ENCODE measurements around the gene APOOL.
"Not testable (repeated sequence)": the region's sequence is repeated elsewhere in the genome, so short reads cannot be mapped to it uniquely, and the experiment has no call there.

APOOL gene

GRCh38 chrX:85029043-85029442, 25.4 kb downstream of the APOOL start:
- H3K4me3 ChIP-seq (ENCODE audit: low read depth, low read length) = no peak overlapping the region
- TF ChIP-seq, protein P1, sequence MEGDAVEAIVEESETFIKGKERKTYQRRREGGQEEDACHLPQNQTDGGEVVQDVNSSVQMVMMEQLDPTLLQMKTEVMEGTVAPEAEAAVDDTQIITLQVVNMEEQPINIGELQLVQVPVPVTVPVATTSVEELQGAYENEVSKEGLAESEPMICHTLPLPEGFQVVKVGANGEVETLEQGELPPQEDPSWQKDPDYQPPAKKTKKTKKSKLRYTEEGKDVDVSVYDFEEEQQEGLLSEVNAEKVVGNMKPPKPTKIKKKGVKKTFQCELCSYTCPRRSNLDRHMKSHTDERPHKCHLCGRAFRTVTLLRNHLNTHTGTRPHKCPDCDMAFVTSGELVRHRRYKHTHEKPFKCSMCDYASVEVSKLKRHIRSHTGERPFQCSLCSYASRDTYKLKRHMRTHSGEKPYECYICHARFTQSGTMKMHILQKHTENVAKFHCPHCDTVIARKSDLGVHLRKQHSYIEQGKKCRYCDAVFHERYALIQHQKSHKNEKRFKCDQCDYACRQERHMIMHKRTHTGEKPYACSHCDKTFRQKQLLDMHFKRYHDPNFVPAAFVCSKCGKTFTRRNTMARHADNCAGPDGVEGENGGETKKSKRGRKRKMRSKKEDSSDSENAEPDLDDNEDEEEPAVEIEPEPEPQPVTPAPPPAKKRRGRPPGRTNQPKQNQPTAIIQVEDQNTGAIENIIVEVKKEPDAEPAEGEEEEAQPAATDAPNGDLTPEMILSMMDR (IDR thresholded peaks at IDR 0.05; ENCODE audit: borderline replicate concordance, insufficient read depth, low read depth, low read length) = no peak

DNA sequence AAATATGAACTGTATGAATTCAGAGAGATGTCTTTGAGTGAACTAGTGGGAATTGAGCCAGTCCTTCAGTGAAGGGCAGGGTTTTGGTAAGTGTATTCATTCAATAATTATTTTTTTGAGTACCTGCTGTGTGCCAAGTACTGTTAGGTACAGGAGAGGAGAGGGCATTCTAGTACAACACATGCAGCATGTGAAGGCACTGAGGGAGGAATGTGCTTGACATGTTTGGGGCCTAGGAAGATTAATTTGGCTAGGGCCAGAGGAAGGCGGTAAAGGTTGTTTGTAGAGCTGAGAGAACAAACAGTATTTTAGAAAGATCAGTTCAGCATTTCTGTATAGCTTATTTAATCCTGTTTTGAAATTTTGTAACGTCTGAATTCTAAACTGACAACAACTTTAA, 27.8 kb downstream of the APOOL start:
- TF ChIP-seq, protein P1 (IDR thresholded peaks at IDR 0.05; ENCODE audit: borderline replicate concordance, insufficient read depth, low read depth, low read length) = no peak
- no peak overlapping the region for H3K4me3 ChIP-seq (ENCODE audit: low read depth, low read length)

DNA sequence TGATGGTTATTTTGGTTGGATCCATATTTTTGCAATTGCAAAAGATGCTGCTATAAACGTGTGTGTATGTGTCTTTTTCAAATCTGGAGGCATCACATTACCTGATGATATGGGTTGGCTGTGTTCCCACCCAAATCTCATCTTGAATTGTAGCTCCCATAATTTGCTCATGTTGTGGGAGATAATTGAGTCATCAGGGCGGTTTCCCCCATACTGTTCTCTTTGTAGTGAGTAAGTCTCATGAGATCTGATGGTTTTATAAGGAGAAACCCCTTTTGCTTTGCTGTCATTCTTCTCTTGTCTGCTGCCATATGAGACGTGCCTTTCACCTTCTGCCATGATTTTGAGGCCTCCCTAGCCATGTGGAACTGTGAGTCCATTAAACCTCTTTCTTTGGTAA, 33.4 kb downstream of the APOOL start:
- TF ChIP-seq, protein P1 (IDR thresholded peaks at IDR 0.05; ENCODE audit: borderline replicate concordance, insufficient read depth, low read depth, low read length) = no peak
- no peak overlapping the region for H3K4me3 ChIP-seq (ENCODE audit: low read depth, low read length)

- H3K4me3 ChIP-seq (ENCODE audit: low read depth, low read length) = no peak overlapping the region
- TF ChIP-seq, protein P1 (IDR thresholded peaks at IDR 0.05; ENCODE audit: borderline replicate concordance, insufficient read depth, low read depth, low read length) = no peak
Measured at GRCh38 chrX:85051627-85052026, 48.0 kb downstream of the APOOL start.

- TF ChIP-seq, protein P1 (IDR thresholded peaks at IDR 0.05; ENCODE audit: borderline replicate concordance, insufficient read depth, low read depth, low read length) = no peak
Measured at GRCh38 chrX:85052205-85052604, 48.5 kb downstream of the APOOL start.

GRCh38 chrX:85052636-85053343, 49.1 kb downstream of the APOOL start:
- H3K4me3 ChIP-seq (ENCODE audit: low read depth, low read length) = no peak overlapping the region
- TF ChIP-seq, protein P1 (IDR thresholded peaks at IDR 0.05; ENCODE audit: borderline replicate concordance, insufficient read depth, low read depth, low read length) = 0 out of 2 replicates have a peak, but pooled peaks have one; percentile 3

More at GRCh38 chrX:85052205-85052604, 48.5 kb downstream of the APOOL start:
- H3K4me3 ChIP-seq (ENCODE audit: low read depth, low read length) = no peak overlapping the region

GRCh38 chrX:85065512-85066198, 62.0 kb downstream of the APOOL start:
- no peak overlapping the region for H3K4me3 ChIP-seq (ENCODE audit: low read depth, low read length)
- TF ChIP-seq, protein P1 (IDR thresholded peaks at IDR 0.05; ENCODE audit: borderline replicate concordance, insufficient read depth, low read depth, low read length) = no peak

DNA sequence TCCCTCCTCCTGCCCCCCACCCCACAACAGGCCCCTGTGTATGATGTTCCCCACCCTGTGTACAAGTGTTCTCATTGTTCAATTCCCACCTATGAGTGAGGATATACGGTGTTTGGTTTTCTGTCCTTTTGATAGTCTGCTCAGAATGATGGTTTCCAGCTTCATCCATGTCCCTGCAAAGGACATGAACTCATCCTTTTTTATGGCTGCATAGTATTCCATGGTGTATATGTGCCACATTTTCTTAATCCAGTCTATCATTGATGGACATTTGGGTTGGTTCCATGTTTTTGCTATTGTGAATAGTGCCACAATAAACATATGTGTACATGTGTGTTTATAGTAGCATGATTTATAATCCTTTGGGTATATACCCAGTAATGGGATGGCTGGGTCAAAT, 73.6 kb downstream of the APOOL start:
- not testable (repeated sequence) for H3K4me3 ChIP-seq (ENCODE audit: low read depth, low read length)

All from GM12875 (cell line).